Articular chondrocyte of knee joint (primary cell): ENCODE measurements around the gene MAPK7. TPM values are rescaled to one million over a fixed set of nuclear protein-coding genes. Genes with fewer than 3 reads are reported as not detected.

Experiments used
- small RNA-seq: library from RNA; depleted of rRNA; stranded (forward); fragments of <200 nt; gene quantifications from one replicate; pipeline ENCODE3, GENCODE V24; 2012
- total RNA-seq: library from RNA; depleted of rRNA; stranded (reverse); fragments of >200 nt; gene quantifications from 2 replicates; pipeline ENCODE4 v1.2.3, GENCODE V29; 2012

Gene MAPK7
- 14.8 and 19.2 TPM in 2 replicates for total RNA-seq

GRCh38 chr17:19378416-19379360 is at the start of gene MAPK7:
TSS of gene MAPK7 (plus strand) at chr17:19378498. CDS start at chr17:19378901, 403 bp downstream.

GRCh38 chr17:19362277-19363113 is 15.8 kb upstream of the MAPK7 start, which contains the start of gene B9D1:
TSS of gene B9D1 (minus strand) at chr17:19362723. CDS start at chr17:19362569, 154 bp downstream.

GRCh38 chr17:19386974-19387920 is 8.9 kb downstream of the MAPK7 start, which contains the start of gene MFAP4:
TSS of gene MFAP4 (minus strand) at chr17:19387190. CDS start at chr17:19387155, 35 bp downstream.

GRCh38 chr17:19410875-19411620 is 32.8 kb downstream of the MAPK7 start, which contains the start of gene RNF112:
TSS of gene RNF112 (plus strand) at chr17:19411232. CDS start at chr17:19411409, 177 bp downstream.

Small RNAs within 50 kb of the gene (small RNA-seq; reads per million reads assigned to genes)
- gene MIR1180 (2.0 reads per million, percentile 72 among the genes with 10 or more reads in this experiment), gene RF00537 (not detected)

Other genes with a start within 250 kb of the MAPK7 start
- 29.5 and 34.3 TPM in 2 replicates for gene EPN2, start 141.1 kb upstream of the MAPK7 start, total RNA-seq
- gene B9D1, start 15.8 kb upstream of the MAPK7 start, total RNA-seq: 24.2 and 30.6 TPM in 2 replicates
- gene MFAP4, start 8.7 kb downstream of the MAPK7 start, total RNA-seq: 3.7 and 6.8 TPM in 2 replicates
- 2.6 and 3.5 TPM in 2 replicates for gene RNF112, start 32.7 kb downstream of the MAPK7 start, total RNA-seq
- gene SLC47A1, start 155.4 kb downstream of the MAPK7 start, total RNA-seq: 10.2 and 14.9 TPM in 2 replicates